SK-N-SH (cell line): ENCODE data around the gene NHS. TPM values are rescaled to one million over a fixed set of nuclear protein-coding genes. Genes with fewer than 3 reads are reported as not detected.

Source experiments
- CTCF ChIA-PET: fragments of 300-600, 350-600 bp; formaldehyde crosslinking; extraction: SDS; loops from one replicate; lab custom pipeline; 2021; lab: Yijun Ruan, JAX
- POLR2A ChIA-PET: fragments of 350-600 bp; sonication (Branson Sonifier 250); formaldehyde crosslinking; extraction: SDS; loops from one replicate; lab custom pipeline; 2020; ENCODE audit warnings: antibody characterized with exemption, inconsistent platforms; lab: Yijun Ruan, JAX
- DNase-seq: peaks from one replicate; pipeline ENCODE4 v3.0.0; 2012
- H2AFZ ChIP-seq: fragments of 200-600 bp; sonication (generic); 2 replicates; pipeline ENCODE4 v1.8.1; 2016; ENCODE audit warnings: antibody characterized with exemption, mild to moderate bottlenecking, low read depth
- H3F3A ChIP-seq: fragments of 200-600 bp; sonication (generic); replicated peaks from 2 replicates; pipeline ENCODE3; 2016; ENCODE audit warnings: antibody characterized with exemption, mild to moderate bottlenecking; ENCODE audit not compliant: insufficient read depth
- H3K27ac ChIP-seq, 2 experiments: fragments of 200-500 bp in 1 of 2; fragments of 200-600 bp in 1 of 2; sonication (Bioruptor generic) in 1 of 2; sonication (generic), shearing (Covaris generic) in 1 of 2; 2 replicates each; pipeline versions ENCODE4 v1.5.1 to v1.6.1; 2014 to 2016; ENCODE audit warnings: low read depth in 2 of 2, inconsistent platforms in 1 of 2, low read length in 1 of 2, mild to moderate bottlenecking in 1 of 2, mixed read lengths in 1 of 2
- H3K27me3 ChIP-seq: fragments of 200-600 bp; sonication (generic), shearing (Covaris generic); 2 replicates; pipeline ENCODE4 v1.6.1; 2016; ENCODE audit warnings: mixed run types; ENCODE audit not compliant: insufficient read depth
- H3K36me3 ChIP-seq, 2 experiments: fragments of 200-500 bp in 1 of 2; fragments of 200-600 bp in 1 of 2; sonication (Bioruptor generic) in 1 of 2; sonication (generic) in 1 of 2; replicated peaks in 1 of 2; 2 replicates each; pipeline versions ENCODE3 to v1.5.1; 2014 to 2016; ENCODE audit warnings: low read length in 1 of 2, mild to moderate bottlenecking in 1 of 2; ENCODE audit not compliant: insufficient read depth in 2 of 2, control insufficient read depth in 1 of 2
- H3K4me1 ChIP-seq, 2 experiments: fragments of 200-500 bp in 1 of 2; fragments of 200-600 bp in 1 of 2; sonication (Bioruptor generic) in 1 of 2; sonication (generic), shearing (Covaris generic) in 1 of 2; 2 replicates each; pipeline versions ENCODE4 v1.5.1 to v1.6.1; 2014 to 2016; ENCODE audit warnings: low read depth in 1 of 2, low read length in 1 of 2, mixed run types in 1 of 2; ENCODE audit not compliant: insufficient read depth in 2 of 2, control insufficient read depth in 1 of 2
- H3K4me2 ChIP-seq: fragments of 200-600 bp; sonication (generic), shearing (Covaris generic); 2 replicates; pipeline ENCODE4 v1.6.1; 2017; ENCODE audit warnings: mixed run types
- H3K4me3 ChIP-seq, 2 experiments: fragments of 200-500 bp in 1 of 2; fragments of 200-600 bp in 1 of 2; sonication (Bioruptor generic) in 1 of 2; sonication (generic), shearing (Covaris generic) in 1 of 2; 2 replicates each; pipeline versions ENCODE4 v1.5.1 to v1.8.1; 2014 to 2016; ENCODE audit warnings: low read depth in 2 of 2, inconsistent platforms in 1 of 2, low read length in 1 of 2, mild to moderate bottlenecking in 1 of 2, mixed read lengths in 1 of 2, moderate library complexity in 1 of 2
- H3K79me2 ChIP-seq: fragments of 200-600 bp; sonication (generic); 2 replicates; pipeline ENCODE4 v1.8.1; 2017; ENCODE audit warnings: mild to moderate bottlenecking; ENCODE audit not compliant: insufficient read depth
- H3K9ac ChIP-seq: fragments of 200-600 bp; sonication (generic); 2 replicates; pipeline ENCODE4 v1.6.1; 2017; ENCODE audit warnings: mixed run types
- H3K9me2 ChIP-seq: fragments of 200-600 bp; sonication (generic); 2 replicates; pipeline ENCODE4 v1.6.1; 2017; ENCODE audit warnings: mixed run types
- H3K9me3 ChIP-seq: fragments of 200-600 bp; sonication (generic); 2 replicates; pipeline ENCODE4 v1.6.1; 2017; ENCODE audit warnings: mixed run types, mild to moderate bottlenecking, moderate library complexity
- H4K20me1 ChIP-seq: fragments of 200-600 bp; sonication (generic); 2 replicates; pipeline ENCODE4 v1.6.1; 2017; ENCODE audit warnings: mild to moderate bottlenecking, mixed run types; ENCODE audit not compliant: insufficient read depth
- EP300 ChIP-seq, 2 experiments: IDR thresholded peaks; 2 replicates each; pipeline versions ENCODE4 v1.4.0 to v1.6.1; 2012; ENCODE audit warnings: borderline replicate concordance in 1 of 2, low read depth in 1 of 2, low read length in 1 of 2
- EZH2phosphoT487 ChIP-seq: fragments of 200-600 bp; sonication (generic); IDR thresholded peaks from 2 replicates; pipeline ENCODE4 v1.6.1; 2017; ENCODE audit warnings: low read depth, mixed run types, mild to moderate bottlenecking, antibody characterized with exemption, moderate library complexity, borderline replicate concordance
- FOSL2 ChIP-seq: IDR thresholded peaks from 2 replicates; pipeline ENCODE4 v1.4.0; 2012; ENCODE audit warnings: low read depth, mild to moderate bottlenecking, moderate library complexity, borderline replicate concordance
- FOXJ3 ChIP-seq: sonication (generic); formaldehyde crosslinking; IDR thresholded peaks from 2 replicates; pipeline ENCODE4 v1.5.1; 2020; ENCODE audit warnings: mild to moderate bottlenecking, missing genetic modification reagents
- GATA2 ChIP-seq: sonication (generic); formaldehyde crosslinking; IDR thresholded peaks from 2 replicates; pipeline ENCODE4 v1.5.0; 2020; ENCODE audit warnings: mild to moderate bottlenecking, missing genetic modification reagents
- JUND ChIP-seq: IDR thresholded peaks from 2 replicates; pipeline ENCODE4 v1.4.0; 2012
- MEF2A ChIP-seq: IDR thresholded peaks from 2 replicates; pipeline ENCODE4 v1.4.0; 2012; ENCODE audit warnings: low read depth, borderline replicate concordance
- MXI1 ChIP-seq: IDR thresholded peaks from 2 replicates; pipeline ENCODE4 v1.6.1; 2012; ENCODE audit warnings: mild to moderate bottlenecking, low read depth, low read length, improper control_type of control experiment
- RAD21 ChIP-seq: IDR thresholded peaks from 2 replicates; pipeline ENCODE4 v1.6.1; 2012; ENCODE audit warnings: mild to moderate bottlenecking, low read length
- RCOR1 ChIP-seq: fragments of 150-350 bp; IDR thresholded peaks from 2 replicates; pipeline ENCODE4 v1.6.1; 2017; ENCODE audit warnings: antibody characterized with exemption, low read length
- RFX5 ChIP-seq: IDR thresholded peaks from 2 replicates; pipeline ENCODE4 v1.6.1; 2012; ENCODE audit warnings: mild to moderate bottlenecking, improper control_type of control experiment, low read length
- TCF12 ChIP-seq: IDR thresholded peaks from 2 replicates; pipeline ENCODE4 v1.4.0; 2012
- polyA plus RNA-seq, 3 experiments: library from polyadenylated mRNA; depleted of rRNA; stranded (reverse); fragments of >200 nt; gene quantifications; 2 replicates each; pipeline ENCODE4 v1.2.3, GENCODE V29; 2012
- TF ChIP-seq, protein P1 (sequence below): fragments of 150-350 bp; IDR thresholded peaks from 2 replicates; pipeline ENCODE4 v1.6.1; 2016; ENCODE audit warnings: mild to moderate bottlenecking, low read depth, low read length
- TF ChIP-seq, protein P2 (sequence below): IDR thresholded peaks from 2 replicates; pipeline ENCODE4; 2012
- TF ChIP-seq, protein P3 (sequence below): fragments of 200-600 bp; sonication (generic); IDR thresholded peaks from 2 replicates; pipeline ENCODE4 v1.6.1; 2017; ENCODE audit warnings: antibody characterized with exemption, mild to moderate bottlenecking, moderate library complexity
- TF ChIP-seq, protein P4 (sequence below): IDR thresholded peaks from 2 replicates; pipeline ENCODE4 v1.4.0; 2012; ENCODE audit warnings: low read depth

Gene NHS
- polyA plus RNA-seq, 1 of the 3 experiments (the other 2 are of a cell fraction) = 1.0 TPM

DNA sequence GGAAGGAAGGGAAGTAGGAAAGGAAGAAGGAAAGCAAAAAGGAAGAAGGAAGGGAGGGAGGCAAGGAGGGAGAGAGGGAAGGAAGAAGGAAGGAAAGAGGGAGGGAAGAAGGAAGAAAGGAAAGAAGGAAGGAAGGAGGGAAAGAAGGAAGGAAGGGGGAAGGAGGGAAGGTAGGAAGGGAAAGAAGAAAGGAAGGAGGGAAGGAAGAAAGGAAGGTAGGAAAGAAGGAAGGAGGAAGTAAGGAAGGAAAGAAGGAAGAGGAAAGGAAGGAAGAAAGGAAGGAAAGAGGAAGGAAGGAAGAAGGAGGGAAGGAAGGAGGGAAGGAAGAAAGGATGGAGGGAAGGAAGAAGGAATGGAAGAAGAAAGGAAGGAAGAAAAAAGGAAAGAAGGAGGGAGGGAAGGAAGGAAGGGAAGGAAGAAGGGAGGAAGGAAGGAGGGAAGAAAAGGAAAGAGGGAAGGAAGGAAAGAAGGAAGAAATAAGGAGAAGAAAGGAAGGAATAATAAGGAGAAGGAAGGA, 343.7 kb downstream of the NHS start:
- Histone ChIP-seq H3K4me1 (no peaks in the 10 kb centered on the region), H3K4me3 (no peak overlapping the region), H3K36me3 (peaks cover 0 to 4% of the 10 kb centered on the region in 2 experiments), H3K9me2 (no peaks in the 10 kb centered on the region), H2AFZ (no peak overlapping the region), H3K9ac (no peak overlapping the region), H3K9me3 (no peaks in the 10 kb centered on the region), H4K20me1 (no peaks in the 10 kb centered on the region), H3K79me2 (no peaks in the 10 kb centered on the region), H3K27ac (no peak overlapping the region), H3F3A (no peaks in the 10 kb centered on the region), H3K4me2 (no peak overlapping the region), H3K27me3 (no peaks in the 10 kb centered on the region)
- TF ChIP-seq, protein P1, sequence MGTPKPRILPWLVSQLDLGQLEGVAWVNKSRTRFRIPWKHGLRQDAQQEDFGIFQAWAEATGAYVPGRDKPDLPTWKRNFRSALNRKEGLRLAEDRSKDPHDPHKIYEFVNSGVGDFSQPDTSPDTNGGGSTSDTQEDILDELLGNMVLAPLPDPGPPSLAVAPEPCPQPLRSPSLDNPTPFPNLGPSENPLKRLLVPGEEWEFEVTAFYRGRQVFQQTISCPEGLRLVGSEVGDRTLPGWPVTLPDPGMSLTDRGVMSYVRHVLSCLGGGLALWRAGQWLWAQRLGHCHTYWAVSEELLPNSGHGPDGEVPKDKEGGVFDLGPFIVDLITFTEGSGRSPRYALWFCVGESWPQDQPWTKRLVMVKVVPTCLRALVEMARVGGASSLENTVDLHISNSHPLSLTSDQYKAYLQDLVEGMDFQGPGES = no peak
- TF ChIP-seq FOXJ3 (CRISPR knock-in tag) = no peak
- no peak for TF ChIP-seq EZH2phosphoT487
- TF ChIP-seq JUND = no peak
- no peak for TF ChIP-seq TCF12
- no peak for TF ChIP-seq FOSL2
- TF ChIP-seq, protein P2, sequence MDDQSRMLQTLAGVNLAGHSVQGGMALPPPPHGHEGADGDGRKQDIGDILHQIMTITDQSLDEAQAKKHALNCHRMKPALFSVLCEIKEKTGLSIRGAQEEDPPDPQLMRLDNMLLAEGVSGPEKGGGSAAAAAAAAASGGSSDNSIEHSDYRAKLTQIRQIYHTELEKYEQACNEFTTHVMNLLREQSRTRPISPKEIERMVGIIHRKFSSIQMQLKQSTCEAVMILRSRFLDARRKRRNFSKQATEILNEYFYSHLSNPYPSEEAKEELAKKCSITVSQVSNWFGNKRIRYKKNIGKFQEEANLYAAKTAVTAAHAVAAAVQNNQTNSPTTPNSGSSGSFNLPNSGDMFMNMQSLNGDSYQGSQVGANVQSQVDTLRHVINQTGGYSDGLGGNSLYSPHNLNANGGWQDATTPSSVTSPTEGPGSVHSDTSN = no peak
- TF ChIP-seq MXI1 = no peak
- TF ChIP-seq RAD21 = no peak
- no peak for TF ChIP-seq MEF2A
- TF ChIP-seq, protein P3, sequence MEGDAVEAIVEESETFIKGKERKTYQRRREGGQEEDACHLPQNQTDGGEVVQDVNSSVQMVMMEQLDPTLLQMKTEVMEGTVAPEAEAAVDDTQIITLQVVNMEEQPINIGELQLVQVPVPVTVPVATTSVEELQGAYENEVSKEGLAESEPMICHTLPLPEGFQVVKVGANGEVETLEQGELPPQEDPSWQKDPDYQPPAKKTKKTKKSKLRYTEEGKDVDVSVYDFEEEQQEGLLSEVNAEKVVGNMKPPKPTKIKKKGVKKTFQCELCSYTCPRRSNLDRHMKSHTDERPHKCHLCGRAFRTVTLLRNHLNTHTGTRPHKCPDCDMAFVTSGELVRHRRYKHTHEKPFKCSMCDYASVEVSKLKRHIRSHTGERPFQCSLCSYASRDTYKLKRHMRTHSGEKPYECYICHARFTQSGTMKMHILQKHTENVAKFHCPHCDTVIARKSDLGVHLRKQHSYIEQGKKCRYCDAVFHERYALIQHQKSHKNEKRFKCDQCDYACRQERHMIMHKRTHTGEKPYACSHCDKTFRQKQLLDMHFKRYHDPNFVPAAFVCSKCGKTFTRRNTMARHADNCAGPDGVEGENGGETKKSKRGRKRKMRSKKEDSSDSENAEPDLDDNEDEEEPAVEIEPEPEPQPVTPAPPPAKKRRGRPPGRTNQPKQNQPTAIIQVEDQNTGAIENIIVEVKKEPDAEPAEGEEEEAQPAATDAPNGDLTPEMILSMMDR = no peak
- TF ChIP-seq EP300 (IDR thresholded peaks at IDR 0.05; ENCODE audit: borderline replicate concordance in 1 of 2, low read depth in 1 of 2, low read length in 1 of 2) = no peak
- no peak for TF ChIP-seq RFX5
- TF ChIP-seq, protein P4, sequence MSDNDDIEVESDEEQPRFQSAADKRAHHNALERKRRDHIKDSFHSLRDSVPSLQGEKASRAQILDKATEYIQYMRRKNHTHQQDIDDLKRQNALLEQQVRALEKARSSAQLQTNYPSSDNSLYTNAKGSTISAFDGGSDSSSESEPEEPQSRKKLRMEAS = no peak
- no peak for TF ChIP-seq RCOR1
- TF ChIP-seq GATA2 = no peak
- ChIA-PET POLR2A (no interaction called here), CTCF (no interaction called here)
- no peak for DNase-seq
